Esophagus (tissue), 2 donors: ENCODE measurements around the gene VASN. TPM values are rescaled to one million over a fixed set of nuclear protein-coding genes. Genes with fewer than 3 reads are reported as not detected.

ENCODE experiments used
- H3K27ac ChIP-seq, 2 donors: one replicate each; pipeline ENCODE4 v1.5.1; 2013; ENCODE audit warnings: low read depth in 2 of 2, mild to moderate bottlenecking in 2 of 2, inconsistent platforms in 1 of 2, low read length in 1 of 2, moderate library complexity in 1 of 2
- H3K27me3 ChIP-seq, 2 donors: one replicate each; pipeline ENCODE4 v1.6.1; 2013; ENCODE audit warnings: low read length in 2 of 2, control low read depth in 1 of 2, mild to moderate bottlenecking in 1 of 2; ENCODE audit not compliant: insufficient read depth in 2 of 2, control insufficient read depth in 1 of 2
- H3K36me3 ChIP-seq, 2 donors: one replicate each; pipeline ENCODE4 v1.6.1; 2013; ENCODE audit warnings: low read length in 1 of 2; ENCODE audit not compliant: control insufficient read depth in 2 of 2, insufficient read depth in 2 of 2
- H3K4me1 ChIP-seq, 2 donors: one replicate each; pipeline ENCODE4 v1.6.1; 2013; ENCODE audit warnings: low read length in 1 of 2; ENCODE audit not compliant: control insufficient read depth in 2 of 2, insufficient read depth in 2 of 2
- H3K4me3 ChIP-seq, 2 donors: one replicate each; pipeline ENCODE4 v1.5.1; 2013; ENCODE audit warnings: low read length in 2 of 2, mild to moderate bottlenecking in 2 of 2, low read depth in 1 of 2, moderate library complexity in 1 of 2
- H3K9me3 ChIP-seq, 2 donors: one replicate each; pipeline ENCODE4 v1.6.1; 2013; ENCODE audit warnings: mild to moderate bottlenecking in 2 of 2, low read depth in 1 of 2, low read length in 1 of 2, moderate library complexity in 1 of 2; ENCODE audit not compliant: control insufficient read depth in 2 of 2, insufficient read depth in 1 of 2
- WGBS, 2 donors: extraction: QIAGEN DNeasy Blood & Tissue Kit; methylation state at CpG; one replicate each; pipeline ENCODE4 v1.1.7; 2013; 5-methylcytosine and 5-hydroxymethylcytosine counted together
- polyA plus RNA-seq, 2 donors: library from polyadenylated mRNA; stranded (reverse); fragments of 200-250 nt; gene quantifications; one replicate each; pipeline ENCODE4 v1.2.3, GENCODE V29; 2013
- donor health status: healthy with polysubstance abuse.
- donor health status: Bipolar disorder and iron deficiency.

VASN gene
- polyA plus RNA-seq, 2 donors: 25.5 to 32.7 TPM

DNA sequence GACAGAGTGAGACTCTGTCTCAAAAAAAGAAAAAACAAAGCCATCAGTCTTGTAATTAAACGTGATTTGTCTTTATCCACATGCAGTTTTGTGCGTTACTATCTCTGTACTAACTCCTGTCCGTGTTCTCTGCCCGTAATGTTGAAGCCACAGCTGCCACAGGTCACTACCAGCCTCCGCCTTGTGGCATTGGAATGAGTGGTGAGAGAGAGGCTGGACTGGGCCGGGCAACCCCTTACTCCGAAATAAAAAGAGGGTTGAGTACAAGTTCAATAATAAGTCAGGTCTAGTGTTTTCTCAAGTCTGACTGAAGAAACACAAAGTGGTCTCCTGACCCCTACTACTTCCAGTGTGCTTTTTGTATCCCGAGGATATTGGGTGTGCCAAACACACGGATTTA lies 59.4 kb downstream of the VASN start:
- no peak overlapping the region for H3K27ac ChIP-seq
- 89 to 90% methylated on average over 9 of the region's 9 CpGs for WGBS, 2 donors
- H3K27me3 ChIP-seq: no peaks in the 10 kb centered on the region
- H3K36me3 ChIP-seq: peaks cover 0 to 5% of the 10 kb centered on the region in 2 donors
- no peaks in the 10 kb centered on the region for H3K9me3 ChIP-seq
- no peaks in the 10 kb centered on the region for H3K4me1 ChIP-seq
- H3K4me3 ChIP-seq: no peak overlapping the region

Other genes with a start within 250 kb of the VASN start
- under 1 TPM; 0.16 to 0.22 TPM for gene SRL, start 129.8 kb upstream of the VASN start, polyA plus RNA-seq
- 1 to 10 TPM; 6.2 to 7.8 TPM for gene TFAP4, start 98.8 kb upstream of the VASN start, polyA plus RNA-seq
- gene GLIS2, start 55.8 kb upstream of the VASN start, polyA plus RNA-seq: 1 to 10 TPM; 1.2 to 1.6 TPM
- 10 to 100 TPM; 48.2 to 86.1 TPM for gene PAM16, start 20.5 kb upstream of the VASN start, polyA plus RNA-seq
- gene CORO7, start 44.7 kb downstream of the VASN start, polyA plus RNA-seq: 10 to 100 TPM; 11.6 to 12.8 TPM
- 10 to 100 TPM; 20.5 to 27.8 TPM for gene DNAJA3, start 54.0 kb downstream of the VASN start, polyA plus RNA-seq
- 10 to 100 TPM; 39.8 to 40.7 TPM for gene NMRAL1, start 102.8 kb downstream of the VASN start, polyA plus RNA-seq
- 10 to 100 TPM; 77.1 to 85.9 TPM for gene HMOX2, start 104.5 kb downstream of the VASN start, polyA plus RNA-seq
- gene CDIP1, start 166.9 kb downstream of the VASN start, polyA plus RNA-seq: 10 to 100 TPM; 12.0 to 12.1 TPM
- under 1 TPM; 0.04 to 0.08 TPM for gene C16orf96, start 184.5 kb downstream of the VASN start, polyA plus RNA-seq
- 10 to 100 TPM; 18.6 to 34.7 TPM for gene UBALD1, start 243.0 kb downstream of the VASN start, polyA plus RNA-seq